C4-2B (cell line): Measurements from ENCODE around the gene EFCAB6.

Experiments
- ZFX ChIP-seq: fragments of 450-650 bp; IDR thresholded peaks from 2 replicates; pipeline ENCODE4 v1.6.1; 2017
- TF ChIP-seq, protein P1 (sequence below): fragments of 450-650 bp; conservative IDR thresholded peaks from 2 replicates; pipeline ENCODE4 v1.5.1; 2017; ENCODE audit warnings: mild to moderate bottlenecking

DNA sequence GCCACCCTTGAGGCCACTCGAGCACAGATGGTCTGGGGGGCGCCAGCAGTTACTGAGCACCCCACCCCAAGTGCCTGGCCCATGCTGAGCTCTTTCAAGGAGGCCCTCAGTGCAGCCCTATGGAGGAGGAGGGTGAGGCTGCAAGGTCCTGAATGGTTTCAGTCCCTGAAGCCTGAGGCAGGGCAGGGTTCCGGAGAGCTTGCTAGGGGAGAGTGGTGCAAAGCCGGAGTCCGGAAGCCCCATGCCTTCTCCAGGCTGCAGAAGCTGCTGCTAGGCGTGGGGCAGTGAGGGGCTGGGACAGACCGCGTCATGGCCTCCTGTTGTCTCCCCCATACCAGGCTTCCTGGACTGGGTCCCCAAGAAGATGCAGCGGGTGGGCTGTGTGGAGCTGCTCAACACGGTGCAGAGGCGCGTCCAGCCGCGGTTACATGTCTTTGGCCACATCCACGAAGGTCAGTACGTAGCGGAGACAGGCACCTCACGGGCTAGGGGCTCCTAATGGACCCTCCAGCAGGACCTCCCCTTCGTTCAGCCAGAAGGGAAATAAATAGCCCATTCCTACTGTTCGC is 309.7 kb downstream of the EFCAB6 start:
- TF ChIP-seq, protein P1, sequence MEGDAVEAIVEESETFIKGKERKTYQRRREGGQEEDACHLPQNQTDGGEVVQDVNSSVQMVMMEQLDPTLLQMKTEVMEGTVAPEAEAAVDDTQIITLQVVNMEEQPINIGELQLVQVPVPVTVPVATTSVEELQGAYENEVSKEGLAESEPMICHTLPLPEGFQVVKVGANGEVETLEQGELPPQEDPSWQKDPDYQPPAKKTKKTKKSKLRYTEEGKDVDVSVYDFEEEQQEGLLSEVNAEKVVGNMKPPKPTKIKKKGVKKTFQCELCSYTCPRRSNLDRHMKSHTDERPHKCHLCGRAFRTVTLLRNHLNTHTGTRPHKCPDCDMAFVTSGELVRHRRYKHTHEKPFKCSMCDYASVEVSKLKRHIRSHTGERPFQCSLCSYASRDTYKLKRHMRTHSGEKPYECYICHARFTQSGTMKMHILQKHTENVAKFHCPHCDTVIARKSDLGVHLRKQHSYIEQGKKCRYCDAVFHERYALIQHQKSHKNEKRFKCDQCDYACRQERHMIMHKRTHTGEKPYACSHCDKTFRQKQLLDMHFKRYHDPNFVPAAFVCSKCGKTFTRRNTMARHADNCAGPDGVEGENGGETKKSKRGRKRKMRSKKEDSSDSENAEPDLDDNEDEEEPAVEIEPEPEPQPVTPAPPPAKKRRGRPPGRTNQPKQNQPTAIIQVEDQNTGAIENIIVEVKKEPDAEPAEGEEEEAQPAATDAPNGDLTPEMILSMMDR = no peak
- no peak for TF ChIP-seq ZFX
